ENCODE measurements around the gene GTF2A1L.

Gene GTF2A1L

DNA sequence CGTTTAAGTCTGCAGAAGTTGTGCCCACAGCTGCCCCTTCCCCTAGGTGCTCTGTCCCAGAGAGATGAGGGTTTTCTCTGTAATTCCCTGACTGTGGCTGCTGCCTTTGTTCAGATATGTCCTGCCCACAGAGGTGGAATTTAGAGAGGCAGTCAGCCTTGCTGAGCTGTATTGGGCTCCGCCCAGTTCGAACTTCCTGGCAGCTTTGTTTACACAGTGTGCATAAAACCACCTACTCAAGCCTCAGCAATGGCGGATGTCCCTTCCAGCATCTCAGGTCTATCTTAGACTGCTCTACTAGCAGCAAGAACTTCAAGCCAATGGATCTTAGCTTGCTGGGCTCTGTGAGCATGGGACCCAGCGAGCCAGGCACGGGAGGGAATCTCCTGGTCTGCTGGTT lies 89.8 kb downstream of the GTF2A1L start:
- H3K36me3 ChIP-seq (ENCODE audit: insufficient read depth, low read length) = peaks cover 4% of the 10 kb centered on the region
- no peaks in the 10 kb centered on the region for H3K27me3 ChIP-seq (ENCODE audit: control insufficient read depth in 1 of 2, insufficient read depth in 2 of 2, low read length in 2 of 2)
- no peak overlapping the region for H3K9ac ChIP-seq (ENCODE audit: low read length)
- no peak overlapping the region for H3K4me3 ChIP-seq (ENCODE audit: low read depth in 1 of 2, low read length in 2 of 2)
- H3K27ac ChIP-seq (ENCODE audit: low read depth, low read length) = no peak overlapping the region
- no peaks in the 10 kb centered on the region for H3K9me3 ChIP-seq (ENCODE audit: low read length)
- no peaks in the 10 kb centered on the region for H3K4me1 ChIP-seq (ENCODE audit: insufficient read depth, low read length)

DNA sequence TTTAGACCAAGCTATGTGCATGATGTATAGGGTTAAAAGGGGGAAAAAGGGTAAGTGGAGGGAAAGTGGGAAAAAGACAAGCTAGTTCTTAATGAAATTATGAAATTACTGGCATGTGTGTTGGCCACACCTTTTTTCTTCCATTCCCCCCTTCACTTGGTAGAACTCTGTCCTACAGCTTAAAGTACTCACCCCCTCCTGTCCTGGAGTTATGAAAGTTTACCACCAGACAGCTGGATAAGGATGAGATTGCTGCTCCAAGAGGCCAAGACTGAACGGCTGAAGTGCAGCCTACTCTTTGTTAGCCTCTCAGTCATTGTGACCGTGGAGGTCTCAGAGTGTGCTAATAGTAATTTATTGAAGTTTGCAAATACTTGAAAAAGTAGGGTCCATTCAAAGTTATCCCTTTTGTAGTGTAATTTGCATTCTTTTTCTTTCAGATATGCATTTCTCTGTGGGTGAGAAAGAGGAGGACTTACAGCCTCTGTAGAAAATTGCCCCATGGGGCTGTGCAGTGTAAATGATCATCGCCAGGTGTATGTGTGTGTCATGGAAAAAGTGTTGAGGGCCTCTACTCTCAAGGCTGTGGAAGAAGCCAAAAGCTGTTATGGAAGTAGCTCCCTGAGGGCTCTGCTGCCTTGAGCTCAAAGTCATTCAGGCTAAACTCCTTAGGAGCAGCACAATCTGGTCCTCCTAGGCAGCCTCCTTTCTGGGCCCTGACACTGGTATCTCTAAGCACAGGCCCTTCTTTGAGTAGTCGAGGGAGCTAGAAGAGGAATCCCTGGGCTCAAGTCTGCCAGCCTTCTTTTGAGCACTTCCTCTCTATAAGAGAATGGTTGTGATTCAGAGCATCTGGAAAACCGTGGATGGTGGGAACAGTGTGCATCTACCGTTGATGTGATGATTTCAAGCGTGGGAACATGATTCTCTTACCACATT lies 91.7 kb downstream of the GTF2A1L start:
- H3K4me3 ChIP-seq (ENCODE audit: low read depth in 1 of 2, low read length in 2 of 2) = no peak overlapping the region
- H3K9ac ChIP-seq (ENCODE audit: low read length) = no peak overlapping the region

DNA sequence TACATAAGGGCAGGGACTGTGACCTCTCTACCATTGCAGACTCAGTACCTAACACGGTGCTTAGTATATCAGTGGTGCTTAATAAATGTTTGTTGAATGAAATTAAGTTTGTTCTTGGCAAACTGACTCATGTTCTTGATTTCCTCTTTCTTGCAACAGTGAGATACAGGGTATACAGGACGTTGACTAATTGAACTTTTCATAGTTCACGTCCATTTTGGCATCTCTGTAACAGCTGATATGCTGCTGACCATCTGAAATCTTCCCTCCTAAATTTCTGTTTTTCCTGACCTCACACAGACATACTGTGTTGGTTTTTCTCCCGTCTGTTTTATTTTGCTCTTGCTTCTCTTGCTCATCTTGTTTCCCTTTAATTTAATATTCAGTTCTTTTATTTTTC lies 93.7 kb downstream of the GTF2A1L start:
- peaks cover 4% of the 10 kb centered on the region for H3K36me3 ChIP-seq (ENCODE audit: insufficient read depth, low read length)
- no peak overlapping the region for H3K27ac ChIP-seq (ENCODE audit: low read depth, low read length)
- H3K9ac ChIP-seq (ENCODE audit: low read length) = no peak overlapping the region
- no peaks in the 10 kb centered on the region for H3K9me3 ChIP-seq (ENCODE audit: low read length)
- no peaks in the 10 kb centered on the region for H3K27me3 ChIP-seq (ENCODE audit: control insufficient read depth in 1 of 2, insufficient read depth in 2 of 2, low read length in 2 of 2)
- H3K4me1 ChIP-seq (ENCODE audit: insufficient read depth, low read length) = peaks cover 33% of the 10 kb centered on the region
- H3K4me3 ChIP-seq (ENCODE audit: low read depth in 1 of 2, low read length in 2 of 2) = no peak overlapping the region

More for the DNA sequence above, 91.7 kb downstream of the GTF2A1L start:
- H3K4me1 ChIP-seq (ENCODE audit: insufficient read depth, low read length) = peaks cover 16% of the 10 kb centered on the region
- H3K27ac ChIP-seq (ENCODE audit: low read depth, low read length) = no peak overlapping the region
- no peaks in the 10 kb centered on the region for H3K9me3 ChIP-seq (ENCODE audit: low read length)
- H3K27me3 ChIP-seq (ENCODE audit: control insufficient read depth in 1 of 2, insufficient read depth in 2 of 2, low read length in 2 of 2) = no peaks in the 10 kb centered on the region
- peaks cover 4% of the 10 kb centered on the region for H3K36me3 ChIP-seq (ENCODE audit: insufficient read depth, low read length)

DNA sequence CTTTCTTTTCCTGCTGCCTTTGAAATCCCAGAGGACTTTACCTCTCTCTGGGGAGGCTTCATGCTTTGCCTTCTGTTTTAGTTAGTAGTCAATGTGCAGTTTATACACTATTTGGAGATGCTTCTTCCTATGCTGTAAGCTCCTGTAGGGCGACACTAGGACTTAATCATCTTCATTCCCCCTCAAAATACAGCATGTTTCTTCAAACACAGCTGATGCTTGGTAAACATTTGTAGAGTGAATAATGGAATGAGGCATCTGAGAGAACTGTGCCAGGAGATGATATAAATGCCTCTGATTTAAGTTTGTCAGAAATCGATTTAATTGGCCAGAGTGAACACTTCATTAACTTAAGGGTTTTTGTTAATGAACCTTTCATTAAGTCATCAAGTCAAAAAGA lies 94.5 kb downstream of the GTF2A1L start:
- Histone ChIP-seq H3K27ac (ENCODE audit: low read depth, low read length) (no peak overlapping the region), H3K9me3 (ENCODE audit: low read length) (no peaks in the 10 kb centered on the region), H3K4me3 (ENCODE audit: low read depth in 1 of 2, low read length in 2 of 2) (no peak overlapping the region), H3K36me3 (ENCODE audit: insufficient read depth, low read length) (peaks cover 4% of the 10 kb centered on the region), H3K4me1 (ENCODE audit: insufficient read depth, low read length) (peaks cover 33% of the 10 kb centered on the region), H3K9ac (ENCODE audit: low read length) (no peak overlapping the region), H3K27me3 (ENCODE audit: control insufficient read depth in 1 of 2, insufficient read depth in 2 of 2, low read length in 2 of 2) (no peaks in the 10 kb centered on the region)

DNA sequence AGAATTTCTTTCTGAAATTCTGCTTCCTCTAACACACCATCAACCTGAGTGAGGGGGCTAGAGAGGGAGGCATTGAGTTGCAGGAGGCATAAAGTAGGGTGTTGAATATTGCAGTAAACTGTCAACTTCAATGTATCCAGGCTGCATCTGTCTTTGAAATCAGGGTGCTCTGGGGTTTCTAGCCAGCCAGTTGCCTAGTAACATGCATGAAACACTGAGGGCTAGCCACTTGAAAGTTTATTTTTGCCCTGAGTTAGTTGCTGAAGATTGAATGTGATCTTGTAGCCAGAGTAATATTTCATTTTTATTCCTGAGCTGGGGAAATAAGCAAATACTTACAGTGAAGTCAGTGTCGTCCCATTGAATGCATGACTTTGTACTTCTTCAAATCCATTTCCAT lies 96.0 kb downstream of the GTF2A1L start:
- no peak overlapping the region for H3K27ac ChIP-seq (ENCODE audit: low read depth, low read length)
- no peak overlapping the region for H3K4me3 ChIP-seq (ENCODE audit: low read depth in 1 of 2, low read length in 2 of 2)
- H3K9ac ChIP-seq (ENCODE audit: low read length) = no peak overlapping the region
- no peaks in the 10 kb centered on the region for H3K9me3 ChIP-seq (ENCODE audit: low read length)
- peaks cover 33% of the 10 kb centered on the region for H3K4me1 ChIP-seq (ENCODE audit: insufficient read depth, low read length)
- H3K27me3 ChIP-seq (ENCODE audit: control insufficient read depth in 1 of 2, insufficient read depth in 2 of 2, low read length in 2 of 2) = no peaks in the 10 kb centered on the region
- H3K36me3 ChIP-seq (ENCODE audit: insufficient read depth, low read length) = peaks cover 4% of the 10 kb centered on the region

DNA sequence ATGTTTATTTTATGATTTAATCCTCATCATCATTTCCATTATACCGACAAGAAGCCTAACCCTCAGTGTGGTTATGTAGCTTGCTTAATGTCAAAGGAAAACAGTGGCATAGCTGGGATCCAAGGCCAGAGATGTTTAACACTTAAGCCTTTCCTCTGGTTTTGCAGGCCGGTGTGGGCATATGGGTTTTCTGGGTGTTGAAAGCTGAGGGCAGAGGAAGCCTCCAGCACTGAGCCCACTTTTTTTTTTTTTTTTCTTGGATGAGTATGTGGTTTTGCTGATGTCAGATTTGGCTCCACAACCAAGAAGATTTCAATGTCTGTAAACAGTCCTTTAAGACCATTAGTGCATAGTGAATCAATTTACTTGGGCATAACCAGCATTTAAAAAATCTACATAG lies 96.6 kb downstream of the GTF2A1L start:
- peaks cover 4% of the 10 kb centered on the region for H3K36me3 ChIP-seq (ENCODE audit: insufficient read depth, low read length)
- H3K4me1 ChIP-seq (ENCODE audit: insufficient read depth, low read length) = peaks cover 33% of the 10 kb centered on the region
- no peak overlapping the region for H3K4me3 ChIP-seq (ENCODE audit: low read depth in 1 of 2, low read length in 2 of 2)
- no peaks in the 10 kb centered on the region for H3K9me3 ChIP-seq (ENCODE audit: low read length)
- no peaks in the 10 kb centered on the region for H3K27me3 ChIP-seq (ENCODE audit: control insufficient read depth in 1 of 2, insufficient read depth in 2 of 2, low read length in 2 of 2)
- H3K9ac ChIP-seq (ENCODE audit: low read length) = no peak overlapping the region
- no peak overlapping the region for H3K27ac ChIP-seq (ENCODE audit: low read depth, low read length)

DNA sequence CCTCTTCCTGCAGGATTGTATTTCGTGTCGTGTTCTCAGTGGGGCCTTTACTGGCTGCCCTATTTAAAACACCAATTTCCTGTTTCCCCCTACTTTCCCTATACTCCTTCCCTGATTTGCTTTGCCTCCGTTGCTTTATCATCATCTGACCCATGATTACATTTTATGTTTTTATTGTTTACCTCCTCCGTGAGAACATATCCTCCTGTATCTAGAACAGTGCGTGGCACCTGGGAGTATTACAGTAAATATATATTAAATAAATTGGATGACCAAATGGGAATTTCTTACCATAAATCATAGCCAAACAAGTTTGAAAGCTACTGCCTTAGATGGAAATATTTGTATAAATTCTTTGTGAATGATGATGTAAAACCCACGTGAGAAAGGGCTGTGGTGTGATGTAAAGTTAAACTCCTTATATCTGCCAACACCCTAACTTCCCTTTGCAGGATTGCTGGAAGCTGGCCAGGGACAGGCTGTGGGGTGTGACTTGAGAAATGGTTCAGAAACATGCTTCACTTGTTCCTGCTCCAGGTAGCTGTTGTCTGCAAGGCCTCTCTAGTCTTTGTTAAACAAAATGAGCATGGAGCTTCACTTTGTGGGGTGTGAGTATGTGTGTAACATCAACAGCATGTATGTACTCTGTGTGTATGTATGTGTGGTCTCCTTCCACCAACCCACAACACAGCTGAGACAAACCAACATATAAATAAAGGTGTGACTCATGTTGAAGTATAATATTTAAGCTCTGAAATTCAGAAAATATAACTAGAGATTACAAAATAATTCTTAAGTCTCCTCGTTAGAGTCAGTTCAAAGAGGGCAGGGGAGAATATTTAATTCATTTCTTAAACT lies 97.6 kb downstream of the GTF2A1L start:
- Histone ChIP-seq H3K27me3 (ENCODE audit: control insufficient read depth in 1 of 2, insufficient read depth in 2 of 2, low read length in 2 of 2) (no peaks in the 10 kb centered on the region), H3K27ac (ENCODE audit: low read depth, low read length) (no peak overlapping the region), H3K36me3 (ENCODE audit: insufficient read depth, low read length) (no peaks in the 10 kb centered on the region), H3K4me3 (ENCODE audit: low read depth in 1 of 2, low read length in 2 of 2) (no peak overlapping the region), H3K4me1 (ENCODE audit: insufficient read depth, low read length) (peaks cover 33% of the 10 kb centered on the region), H3K9me3 (ENCODE audit: low read length) (no peaks in the 10 kb centered on the region), H3K9ac (ENCODE audit: low read length) (no peak overlapping the region)

DNA sequence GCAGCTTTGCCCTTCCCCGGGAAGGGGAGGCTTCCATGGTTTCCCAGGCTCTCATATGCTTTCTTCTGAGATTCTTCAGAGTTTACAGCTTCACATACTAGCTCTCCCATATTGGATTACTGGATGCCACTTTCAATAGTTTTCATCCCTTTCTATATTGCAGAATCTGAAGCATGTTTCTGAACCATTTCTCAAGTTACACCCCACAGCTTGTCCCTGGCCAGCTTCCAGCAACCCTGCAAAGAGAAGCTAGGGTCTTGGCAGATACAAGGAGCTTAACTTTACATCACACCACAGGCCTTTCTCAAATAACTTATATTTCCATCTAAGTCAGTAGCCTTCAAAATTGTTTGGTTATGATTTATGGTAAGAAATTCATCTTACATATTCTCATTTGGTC lies 98.3 kb downstream of the GTF2A1L start:
- Histone ChIP-seq H3K4me1 (ENCODE audit: insufficient read depth, low read length) (peaks cover 33% of the 10 kb centered on the region), H3K27ac (ENCODE audit: low read depth, low read length) (no peak overlapping the region), H3K9ac (ENCODE audit: low read length) (no peak overlapping the region), H3K27me3 (ENCODE audit: control insufficient read depth in 1 of 2, insufficient read depth in 2 of 2, low read length in 2 of 2) (no peaks in the 10 kb centered on the region), H3K36me3 (ENCODE audit: insufficient read depth, low read length) (no peaks in the 10 kb centered on the region), H3K9me3 (ENCODE audit: low read length) (no peaks in the 10 kb centered on the region), H3K4me3 (ENCODE audit: low read depth in 1 of 2, low read length in 2 of 2) (no peak overlapping the region)

DNA sequence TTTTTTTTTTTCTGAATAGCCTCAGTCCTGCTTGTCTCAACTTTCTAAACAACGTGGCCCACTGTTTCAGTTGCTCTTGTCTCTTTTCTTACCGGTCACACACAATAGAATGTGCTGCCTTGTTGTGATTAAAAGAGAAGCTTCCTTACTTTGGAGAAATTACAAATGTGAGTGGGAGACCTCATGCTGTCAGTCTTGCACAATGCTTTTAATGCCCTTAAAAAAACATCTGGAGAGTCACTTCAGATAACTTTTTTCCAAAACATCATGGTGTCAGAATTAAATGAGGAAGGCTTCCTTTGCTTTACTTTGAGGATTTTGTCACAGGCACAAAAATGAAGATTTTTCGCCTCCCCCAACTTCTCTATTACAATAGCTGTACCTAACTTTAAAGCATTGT lies 100.2 kb downstream of the GTF2A1L start:
- H3K27me3 ChIP-seq (ENCODE audit: control insufficient read depth in 1 of 2, insufficient read depth in 2 of 2, low read length in 2 of 2) = no peaks in the 10 kb centered on the region
- H3K27ac ChIP-seq (ENCODE audit: low read depth, low read length) = no peak overlapping the region
- no peak overlapping the region for H3K9ac ChIP-seq (ENCODE audit: low read length)
- H3K9me3 ChIP-seq (ENCODE audit: low read length) = no peaks in the 10 kb centered on the region
- H3K4me3 ChIP-seq (ENCODE audit: low read depth in 1 of 2, low read length in 2 of 2) = no peak overlapping the region
- peaks cover 32% of the 10 kb centered on the region for H3K4me1 ChIP-seq (ENCODE audit: insufficient read depth, low read length)
- no peaks in the 10 kb centered on the region for H3K36me3 ChIP-seq (ENCODE audit: insufficient read depth, low read length)

DNA sequence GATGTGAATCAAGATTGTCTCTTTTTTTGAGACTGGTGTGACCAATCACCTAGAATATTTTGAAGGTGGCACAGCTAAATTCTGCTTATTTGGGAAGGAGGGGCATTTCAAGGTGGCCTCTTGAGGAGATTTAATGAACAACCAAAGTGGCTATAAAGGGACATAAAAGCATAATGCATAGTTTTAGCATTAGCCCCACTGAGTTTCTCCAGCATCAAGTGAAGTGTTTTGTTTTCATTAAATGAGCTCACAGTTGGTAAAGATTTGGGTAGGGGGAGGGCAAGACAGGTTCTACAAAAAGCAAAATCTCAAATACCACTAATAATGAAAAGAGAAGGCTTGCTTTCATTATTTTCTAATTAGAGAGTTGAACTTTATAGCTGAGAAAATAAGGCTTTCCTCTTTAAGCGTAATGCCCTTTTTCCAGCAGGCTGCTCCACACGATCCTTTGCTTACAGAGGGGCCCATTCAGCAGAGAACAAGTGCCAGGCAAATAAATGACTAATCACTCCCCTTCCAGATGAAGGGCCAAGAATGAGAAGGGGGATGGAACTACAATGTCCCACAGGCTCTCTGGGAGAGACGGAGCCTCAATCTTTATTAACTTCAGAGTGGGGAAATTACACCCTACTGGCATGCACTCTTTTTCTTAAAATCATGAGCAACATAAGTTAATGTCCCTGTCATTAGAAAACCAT lies 102.0 kb downstream of the GTF2A1L start:
- no peaks in the 10 kb centered on the region for H3K36me3 ChIP-seq (ENCODE audit: insufficient read depth, low read length)
- no peak overlapping the region for H3K9ac ChIP-seq (ENCODE audit: low read length)
- H3K4me3 ChIP-seq (ENCODE audit: low read depth in 1 of 2, low read length in 2 of 2) = no peak overlapping the region
- no peaks in the 10 kb centered on the region for H3K27me3 ChIP-seq (ENCODE audit: control insufficient read depth in 1 of 2, insufficient read depth in 2 of 2, low read length in 2 of 2)
- H3K9me3 ChIP-seq (ENCODE audit: low read length) = no peaks in the 10 kb centered on the region
- H3K27ac ChIP-seq (ENCODE audit: low read depth, low read length) = no peak overlapping the region
- H3K4me1 ChIP-seq (ENCODE audit: insufficient read depth, low read length) = peaks cover 14% of the 10 kb centered on the region

DNA sequence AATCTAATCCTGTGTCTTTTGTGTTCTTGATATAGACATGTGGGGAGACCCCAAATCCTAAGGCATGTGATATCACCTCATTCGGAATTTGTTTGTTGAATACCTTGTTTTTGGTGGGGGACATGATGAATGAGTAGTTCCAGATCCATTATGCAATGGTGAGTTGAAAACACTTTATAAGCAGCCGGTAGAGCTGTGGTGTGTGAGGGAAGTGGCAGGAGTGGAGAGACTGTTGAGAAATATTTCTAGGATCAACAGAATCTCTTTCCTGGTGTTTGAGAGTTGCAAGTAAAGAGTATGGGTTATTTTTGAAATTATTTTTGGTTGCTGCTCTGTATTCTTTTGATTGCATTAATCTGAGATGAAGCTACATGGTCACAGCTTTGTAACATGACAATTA lies 103.5 kb downstream of the GTF2A1L start:
- Histone ChIP-seq H3K9me3 (ENCODE audit: low read length) (no peaks in the 10 kb centered on the region), H3K4me3 (ENCODE audit: low read depth in 1 of 2, low read length in 2 of 2) (no peak overlapping the region), H3K36me3 (ENCODE audit: insufficient read depth, low read length) (no peaks in the 10 kb centered on the region), H3K4me1 (ENCODE audit: insufficient read depth, low read length) (no peaks in the 10 kb centered on the region), H3K27me3 (ENCODE audit: control insufficient read depth in 1 of 2, insufficient read depth in 2 of 2, low read length in 2 of 2) (no peaks in the 10 kb centered on the region), H3K27ac (ENCODE audit: low read depth, low read length) (no peak overlapping the region), H3K9ac (ENCODE audit: low read length) (no peak overlapping the region)
